Measurements from ENCODE around the gene ZBTB7C.

GRCh38 chr18:48358868-48359267, 50.3 kb downstream of the ZBTB7C start:
- TF ChIP-seq CTCF (IDR thresholded peaks at IDR 0.05) (no peak), POLR2A (IDR thresholded peaks at IDR 0.05) (no peak)

All from esophagus squamous epithelium (tissue), 4 donors.